ENCODE results near the gene LRRC27. TPM values are rescaled to one million over a fixed set of nuclear protein-coding genes. Genes with fewer than 3 reads are reported as not detected.

LRRC27 gene
- total RNA-seq, 1 experiment from 2014 or later, result 4.1 TPM

- TF ChIP-seq POLR2AphosphoS5 (IDR thresholded peaks at IDR 0.05; ENCODE audit: low read depth, low read length) (no peak), EGR1 (IDR thresholded peaks at IDR 0.05; ENCODE audit: low read depth) (no peak), MAX (IDR thresholded peaks at IDR 0.05) (no peak)
These were observed 72.3 kb downstream of the LRRC27 start for GRCh38 chr10:132404169-132404880.

GRCh38 chr10:132404911-132405462, 73.0 kb downstream of the LRRC27 start:
- no peaks in the 10 kb centered on the region for H4K20me1 ChIP-seq (ENCODE audit: insufficient read depth)
- no TSS peak for BruUV-seq (replicated peaks)
- intact Hi-C loops (cut with micrococcal nuclease), result no loop called here
- no peaks in the 10 kb centered on the region for H3K36me3 ChIP-seq (ENCODE audit: control insufficient read depth in 1 of 2, insufficient read depth in 2 of 2, low read length in 2 of 2)
- ATAC-seq (no peak), DNase-seq (ENCODE audit: low read depth, low spot score) (no peak)
- ChIA-PET RAD21 (ENCODE audit: low non-redundant PET in 1 of 2, low total read pairs in 2 of 2, uncharacterized antibody in 2 of 2, unreplicated experiment in 2 of 2) (no interaction called here), CTCF (no interaction called here), POLR2A (no interaction called here)
- no peak overlapping the region for H3K27ac ChIP-seq (ENCODE audit: low read depth, low read length)
- no peak overlapping the region for H2AFZ ChIP-seq (ENCODE audit: low read depth, low read length, poor library complexity, severe bottlenecking)
- H3K79me2 ChIP-seq (ENCODE audit: insufficient read depth, low read length), result peaks cover 59% of the 10 kb centered on the region
- no peak overlapping the region for H3K4me3 ChIP-seq (replicated peaks in 1 of 2; ENCODE audit: low read depth in 1 of 2, low read length in 2 of 2)
- H3K4me1 ChIP-seq (ENCODE audit: control insufficient read depth in 1 of 2, insufficient read depth in 2 of 2, low read length in 2 of 2), result peaks cover 15 to 23% of the 10 kb centered on the region in 2 experiments; a peak in 3 of 4 replicates
- H3K27me3 ChIP-seq (ENCODE audit: insufficient read depth, low read length), result no peaks in the 10 kb centered on the region
- no peaks in the 10 kb centered on the region for H3K9me2 ChIP-seq (ENCODE audit: insufficient read depth)
- H3K9me3 ChIP-seq (ENCODE audit: control insufficient read depth in 1 of 2, insufficient read depth in 1 of 2, low read depth in 1 of 2, low read length in 2 of 2), result no peaks in the 10 kb centered on the region
- H3K4me2 ChIP-seq (ENCODE audit: low read length), result no peak overlapping the region
- H3K9ac ChIP-seq (ENCODE audit: low read length), result no peak overlapping the region
- TF ChIP-seq CTCF (IDR thresholded peaks at IDR 0.05 in 2 of 3, conservative IDR thresholded peaks at IDR 0.05 in 1 of 3; ENCODE audit: borderline replicate concordance in 1 of 3, insufficient read depth in 1 of 3, low read depth in 2 of 3, low read length in 2 of 3), result no peak
- no peak for TF ChIP-seq REST (IDR thresholded peaks at IDR 0.05; ENCODE audit: low read depth)
- TF ChIP-seq CEBPB (IDR thresholded peaks at IDR 0.05; ENCODE audit: low read depth), result no peak
- no peak for TF ChIP-seq MAX (IDR thresholded peaks at IDR 0.05)
- no peak for TF ChIP-seq TCF7L2 (IDR thresholded peaks at IDR 0.05; ENCODE audit: borderline replicate concordance, extremely low read depth, insufficient read depth, insufficient read length)
- no peak for TF ChIP-seq ZNF274 (IDR thresholded peaks at IDR 0.05; ENCODE audit: low read depth, low read length)
- no peak for TF ChIP-seq YY1 (IDR thresholded peaks at IDR 0.05; ENCODE audit: extremely low read depth, insufficient replicate concordance, low read depth, low read length)
- no peak for TF ChIP-seq JUND (IDR thresholded peaks at IDR 0.05)

More at GRCh38 chr10:132404169-132404880, 72.3 kb downstream of the LRRC27 start:
- ATAC-seq (no peak), DNase-seq (ENCODE audit: low read depth, low spot score) (no peak)
- Histone ChIP-seq H3K4me3 (replicated peaks in 1 of 2; ENCODE audit: low read depth in 1 of 2, low read length in 2 of 2) (no peak overlapping the region), H3K27ac (ENCODE audit: low read depth, low read length) (no peak overlapping the region), H3K9me3 (ENCODE audit: control insufficient read depth in 1 of 2, insufficient read depth in 1 of 2, low read depth in 1 of 2, low read length in 2 of 2) (no peaks in the 10 kb centered on the region), H3K9me2 (ENCODE audit: insufficient read depth) (no peaks in the 10 kb centered on the region), H3K9ac (ENCODE audit: low read length) (no peak overlapping the region), H3K4me1 (ENCODE audit: control insufficient read depth in 1 of 2, insufficient read depth in 2 of 2, low read length in 2 of 2) (peaks cover 15 to 25% of the 10 kb centered on the region in 2 experiments; a peak in 3 of 4 replicates), H3K27me3 (ENCODE audit: insufficient read depth, low read length) (no peaks in the 10 kb centered on the region), H2AFZ (ENCODE audit: low read depth, low read length, poor library complexity, severe bottlenecking) (no peak overlapping the region), H3K4me2 (ENCODE audit: low read length) (no peak overlapping the region), H3K36me3 (ENCODE audit: control insufficient read depth in 1 of 2, insufficient read depth in 2 of 2, low read length in 2 of 2) (no peaks in the 10 kb centered on the region), H4K20me1 (ENCODE audit: insufficient read depth) (no peaks in the 10 kb centered on the region), H3K79me2 (ENCODE audit: insufficient read depth, low read length) (peaks cover 59% of the 10 kb centered on the region)
- no TSS peak for BruUV-seq (replicated peaks)
- intact Hi-C loops (cut with micrococcal nuclease), result no loop called here
- ChIA-PET CTCF (no interaction called here), POLR2A (no interaction called here), RAD21 (ENCODE audit: low non-redundant PET in 1 of 2, low total read pairs in 2 of 2, uncharacterized antibody in 2 of 2, unreplicated experiment in 2 of 2) (no interaction called here)
